ENCODE data around the gene CFAP77.

CFAP77 gene

DNA sequence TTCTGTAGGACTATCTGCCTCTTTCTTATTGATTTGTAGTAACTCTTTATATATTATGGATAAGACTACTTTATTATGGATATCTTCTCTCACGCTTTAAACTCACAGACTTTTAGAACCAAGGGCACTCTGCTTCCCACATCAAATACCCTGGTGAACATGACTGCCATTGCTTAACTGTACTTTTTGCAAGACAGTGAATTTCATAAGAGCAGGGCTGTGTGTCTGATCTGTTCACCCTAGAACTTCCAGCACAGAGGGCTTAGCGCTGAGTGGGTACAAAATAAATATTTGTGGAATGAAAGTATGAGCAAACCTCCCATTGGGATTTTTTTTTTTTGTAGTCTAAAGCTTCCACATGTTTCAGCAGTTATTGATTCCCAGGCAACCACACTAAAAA is 84.8 kb downstream of the CFAP77 start:
- DNase-seq, result no peak

DNA sequence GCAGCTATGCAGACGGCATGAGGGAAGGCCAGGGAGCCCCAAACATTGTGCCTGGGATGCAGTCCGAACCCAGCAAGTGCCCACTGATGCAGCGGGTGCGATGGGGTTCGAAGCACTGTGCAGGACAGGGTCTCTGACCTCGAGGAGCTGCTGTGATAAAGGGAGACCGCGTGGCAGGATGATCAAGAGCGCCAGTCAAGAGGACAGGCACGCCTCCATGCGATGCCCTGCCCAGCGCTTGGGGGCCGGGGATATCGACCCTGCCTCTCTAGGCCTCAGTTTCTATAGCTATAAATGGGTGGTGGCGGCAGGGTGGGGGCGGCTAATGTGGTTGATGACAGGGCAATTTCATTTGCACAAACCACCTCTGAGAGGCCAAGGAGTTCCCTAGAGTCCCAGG is 87.7 kb downstream of the CFAP77 start:
- DNase-seq, result no peak

DNA sequence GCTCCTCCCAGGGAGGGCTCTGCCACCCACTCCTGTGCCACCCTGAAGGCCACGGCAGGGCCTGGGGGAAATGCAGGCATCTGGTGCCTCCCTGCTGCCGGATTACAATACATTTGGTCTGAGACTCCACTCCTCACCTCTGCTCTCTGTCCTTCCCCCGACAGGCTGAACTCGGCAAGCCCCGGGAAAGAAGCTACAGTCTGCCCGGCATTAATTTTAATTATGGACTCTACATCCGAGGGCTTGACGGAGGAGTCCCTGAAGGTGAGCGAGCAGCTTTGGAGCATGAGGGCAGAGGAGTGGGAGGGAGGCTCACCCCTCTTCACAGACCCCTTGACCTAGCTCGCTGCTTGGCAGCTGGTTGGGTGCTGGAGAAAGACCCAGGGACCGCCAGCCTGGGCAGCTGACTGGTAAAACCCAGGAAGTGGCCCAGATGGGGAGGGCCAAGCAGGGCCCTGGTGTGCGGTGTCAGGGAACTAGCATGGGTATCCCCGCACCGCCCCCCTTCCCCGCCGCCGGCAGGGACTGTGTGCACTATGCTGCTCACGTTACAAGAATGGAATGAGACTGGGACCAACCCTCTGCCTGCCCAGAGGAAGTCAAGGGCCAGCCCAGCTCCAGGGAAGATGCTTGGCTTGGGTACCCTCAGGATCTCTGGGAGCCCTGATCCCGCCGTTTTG is 88.7 kb downstream of the CFAP77 start:
- no peak for DNase-seq

DNA sequence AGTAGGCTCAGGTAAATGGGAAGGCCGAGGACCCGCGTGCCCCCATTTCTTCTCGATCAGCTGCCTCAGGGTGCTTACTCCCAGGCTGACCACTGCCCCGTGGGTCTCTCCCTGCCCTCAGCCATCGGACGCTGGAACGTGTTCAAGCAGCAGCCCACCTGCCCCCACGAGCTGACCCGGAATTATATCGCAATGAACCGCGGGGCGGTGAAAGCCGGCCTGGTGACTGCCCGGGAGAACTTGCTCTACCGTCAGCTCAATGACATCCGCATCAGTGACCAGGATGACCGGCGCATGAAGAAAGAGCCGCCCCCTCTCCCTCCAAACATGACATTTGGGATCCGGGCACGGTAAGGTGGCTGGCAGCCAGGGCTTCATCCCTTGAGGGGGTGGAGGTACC is 89.2 kb downstream of the CFAP77 start:
- DNase-seq, result no peak

DNA sequence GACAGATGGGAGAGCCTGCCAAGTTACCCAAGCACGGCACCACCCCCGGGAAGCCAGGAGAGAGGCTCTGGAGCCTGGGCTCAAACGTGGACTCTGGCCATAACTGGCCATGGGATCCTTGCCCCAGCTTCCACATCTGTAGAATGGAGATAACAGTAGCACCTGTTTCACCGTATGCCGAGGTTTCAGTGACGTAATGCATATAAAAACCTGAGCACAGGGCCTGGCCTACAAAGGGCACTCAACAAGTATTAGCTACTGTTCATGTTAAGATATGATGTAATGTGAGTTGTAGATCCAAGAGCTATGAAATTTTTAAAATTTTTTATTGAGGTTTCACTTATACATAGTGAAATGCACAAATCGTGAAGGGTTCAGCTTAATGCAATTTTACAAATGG is 90.2 kb downstream of the CFAP77 start:
- DNase-seq, result no peak

DNA sequence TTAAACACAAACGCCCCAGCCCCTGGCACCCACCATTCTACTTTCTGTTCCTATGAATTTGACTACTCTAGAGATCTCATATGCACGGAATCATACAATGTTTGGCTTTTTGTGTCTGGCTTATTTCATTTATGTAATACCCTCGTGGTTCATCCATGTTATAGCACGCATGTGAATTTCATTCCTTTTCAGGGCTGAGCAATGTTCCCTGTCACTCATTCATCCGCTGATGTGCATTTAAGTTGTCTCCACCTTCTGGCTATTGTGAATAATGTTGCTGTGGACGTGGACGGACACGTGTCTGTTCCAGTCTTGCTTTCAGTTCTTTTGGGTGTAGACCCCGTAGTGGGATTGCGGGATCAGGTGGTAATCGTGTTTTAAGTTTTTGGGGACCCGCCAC is 92.5 kb downstream of the CFAP77 start:
- no peak for DNase-seq

DNA sequence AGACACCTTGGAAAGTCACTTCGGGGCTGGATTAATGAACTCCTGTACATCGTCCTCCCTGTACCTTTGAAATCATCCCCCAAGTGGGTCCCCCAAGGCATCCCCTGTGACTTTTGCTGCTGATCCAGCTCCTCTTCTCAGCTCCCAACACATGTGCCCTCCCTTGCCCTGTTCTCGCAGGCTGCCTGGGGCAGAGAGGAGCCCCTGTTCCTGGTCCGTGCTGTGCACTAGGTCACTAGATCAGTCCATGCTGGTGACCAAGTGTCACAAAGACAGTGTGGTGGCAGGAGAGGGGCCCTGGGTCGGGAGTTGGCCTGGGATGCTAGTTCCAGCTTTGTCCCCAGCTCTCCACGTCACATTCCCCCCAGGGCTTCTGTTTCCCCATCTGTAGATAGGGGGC is 93.1 kb downstream of the CFAP77 start:
- no peak for DNase-seq

DNA sequence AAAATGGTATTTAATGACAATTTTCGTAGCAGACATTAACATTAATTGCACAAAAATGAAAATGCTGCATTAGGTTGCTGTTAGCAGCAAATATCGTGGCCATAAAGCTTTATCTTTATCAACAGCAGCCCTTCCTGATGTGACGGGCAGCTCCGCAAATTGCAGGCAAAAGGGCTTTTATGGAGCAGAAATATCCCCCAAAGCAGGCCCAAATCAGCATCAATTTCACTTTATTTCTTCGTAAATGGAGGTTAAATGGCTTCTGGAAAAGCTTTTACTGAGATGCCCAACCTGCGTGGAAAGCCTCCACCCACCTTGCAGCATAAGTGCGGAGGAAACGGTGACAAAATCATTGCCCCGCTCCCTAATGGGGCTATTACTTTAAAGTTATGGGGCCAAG is 94.5 kb downstream of the CFAP77 start:
- DNase-seq, result no peak

DNA sequence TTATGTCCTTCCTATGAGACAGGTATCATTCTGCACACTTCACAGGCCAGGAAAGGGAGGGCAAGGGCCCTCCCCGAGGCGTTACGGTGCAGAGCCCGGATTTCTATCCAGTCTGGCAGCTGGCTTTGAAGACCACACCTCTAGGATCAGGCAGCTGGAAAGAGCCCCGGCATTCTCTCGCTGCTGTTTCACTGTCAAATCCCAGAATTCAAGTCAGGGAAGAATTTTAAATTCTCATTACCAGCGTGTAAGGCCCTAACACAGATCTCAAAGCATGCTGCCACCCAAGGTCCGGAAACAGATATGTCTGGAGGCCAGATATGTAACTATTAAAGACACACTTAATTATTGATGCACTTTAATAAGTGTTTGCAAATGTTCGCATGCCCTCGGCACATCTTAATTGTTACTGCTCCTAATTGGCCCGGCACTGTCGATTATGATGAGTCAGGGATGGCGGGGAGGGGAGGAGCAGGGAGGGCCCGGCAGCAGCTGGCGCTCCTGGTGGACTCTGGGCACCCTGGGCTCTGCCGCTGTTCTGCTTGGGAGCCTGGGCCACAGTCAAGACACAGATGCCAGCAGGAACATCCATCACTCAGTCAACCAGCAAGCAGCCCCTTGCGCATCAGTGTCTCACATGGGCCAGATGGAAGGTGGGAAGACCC is 96.1 kb downstream of the CFAP77 start:
- DNase-seq, result no peak

DNA sequence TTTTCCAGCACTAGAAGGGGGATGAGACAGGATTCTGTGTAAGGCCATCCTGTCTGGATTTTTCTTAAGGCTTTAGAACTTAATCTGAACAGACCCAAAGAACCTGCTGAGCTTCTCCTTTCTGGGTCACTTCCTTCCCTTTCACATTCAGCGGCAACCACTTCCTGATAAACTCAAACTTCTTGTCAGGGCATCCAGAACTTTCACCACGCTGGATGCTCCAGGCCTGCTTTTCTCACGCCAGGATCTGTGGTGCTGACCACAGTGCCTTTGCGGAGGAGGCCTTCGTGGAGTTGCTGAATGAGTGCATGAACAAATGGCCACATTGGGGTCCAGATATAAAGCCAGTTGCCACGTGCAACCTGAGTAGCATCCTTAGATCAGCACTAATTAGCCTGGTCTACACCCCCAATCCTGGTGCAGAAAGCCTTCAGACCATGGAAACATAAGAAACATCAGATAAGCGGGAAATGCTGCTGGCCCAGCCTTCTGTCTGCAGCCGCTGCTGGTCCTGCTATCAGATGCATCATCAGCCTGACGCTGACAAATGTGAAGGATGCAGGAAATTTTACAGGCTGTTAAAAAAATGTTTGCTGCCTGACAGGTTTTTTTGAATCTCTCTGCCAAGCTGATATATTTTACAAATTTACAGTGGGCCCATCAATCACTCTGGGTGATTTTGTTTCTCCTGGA is 97.1 kb downstream of the CFAP77 start:
- no peak for DNase-seq

DNA sequence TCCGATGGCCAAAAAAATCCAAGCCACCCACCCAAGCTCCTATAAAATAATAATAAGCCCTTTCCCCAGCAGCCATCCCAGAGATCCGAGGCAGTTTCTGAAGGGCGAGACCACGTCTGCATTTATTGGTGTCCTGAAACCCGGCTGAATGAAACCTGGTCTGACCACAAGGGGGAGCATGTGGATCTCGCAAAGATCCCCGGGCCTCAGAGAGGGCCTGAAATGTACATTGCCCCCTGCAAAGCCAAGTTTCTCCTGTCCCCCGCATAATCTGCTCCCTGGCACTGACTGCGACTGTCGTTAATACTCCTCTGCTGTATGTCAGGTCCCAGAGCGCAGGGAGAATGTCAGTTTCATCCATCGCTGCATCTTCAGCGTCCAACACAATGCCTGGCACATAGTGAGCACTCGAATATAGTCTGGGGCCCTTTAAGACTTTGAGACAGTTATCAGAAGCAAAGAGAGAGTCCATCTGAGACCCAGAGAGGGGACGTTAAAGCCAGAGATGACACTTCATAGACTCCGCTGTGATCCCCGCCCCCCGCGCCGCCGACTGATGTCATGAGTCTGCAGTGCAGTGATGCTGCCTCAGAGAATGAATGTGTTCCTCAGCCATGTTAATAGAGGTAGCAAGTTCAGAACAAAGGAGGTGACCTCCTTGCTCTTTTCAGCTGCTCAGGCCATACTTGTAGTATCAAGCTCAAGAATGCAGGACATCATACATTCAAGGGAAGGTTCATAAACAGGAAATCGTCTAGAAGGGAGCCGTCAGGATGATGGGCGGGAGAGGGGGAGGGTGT is 97.9 kb downstream of the CFAP77 start:
- DNase-seq, result peak; percentile 42

DNA sequence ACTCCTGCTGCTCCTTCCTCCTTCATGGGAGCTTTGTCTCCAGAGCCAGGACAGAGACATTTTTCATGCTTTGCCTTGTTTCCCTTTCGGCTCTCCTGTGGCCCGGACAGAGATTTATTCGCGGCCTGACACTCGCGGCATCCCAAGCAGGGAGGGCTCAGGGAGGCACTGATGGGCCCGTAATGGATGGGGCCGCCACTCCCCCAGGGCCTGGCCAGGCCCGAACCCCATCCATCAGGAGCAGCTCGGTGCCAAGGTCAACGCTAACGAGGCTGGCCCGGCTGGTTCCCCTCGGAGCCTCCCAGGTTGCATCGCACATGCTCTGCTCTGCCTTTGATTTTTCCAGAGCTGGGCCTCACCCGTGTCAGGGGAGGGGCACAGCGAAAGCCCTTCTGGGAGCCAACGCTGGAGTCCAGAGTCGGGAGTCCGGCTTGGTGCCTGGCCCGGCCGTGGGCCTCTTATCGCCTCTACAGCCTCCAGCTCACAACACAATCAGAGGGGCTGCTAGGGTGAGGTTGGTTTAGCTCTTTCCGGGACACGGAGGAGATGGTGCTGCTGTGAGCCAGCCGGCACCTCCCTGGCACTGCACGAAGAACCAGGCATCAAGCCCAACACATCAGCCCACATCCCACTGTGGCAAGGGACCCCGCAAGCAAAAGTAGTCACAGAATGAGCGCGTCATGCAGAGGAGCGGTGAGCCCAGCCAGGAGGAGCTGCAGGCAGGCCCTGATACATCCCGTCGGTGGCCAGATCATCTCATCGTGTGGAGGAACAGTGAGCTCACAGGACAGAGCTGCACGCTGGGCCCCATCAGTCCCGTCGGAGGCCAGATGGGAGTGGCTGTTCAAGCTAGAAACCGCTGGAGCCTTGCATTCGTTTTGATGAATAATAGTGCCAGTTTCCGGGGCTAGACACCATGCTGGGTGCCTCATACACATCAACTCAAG is 100.2 kb downstream of the CFAP77 start:
- no peak for DNase-seq

DNA sequence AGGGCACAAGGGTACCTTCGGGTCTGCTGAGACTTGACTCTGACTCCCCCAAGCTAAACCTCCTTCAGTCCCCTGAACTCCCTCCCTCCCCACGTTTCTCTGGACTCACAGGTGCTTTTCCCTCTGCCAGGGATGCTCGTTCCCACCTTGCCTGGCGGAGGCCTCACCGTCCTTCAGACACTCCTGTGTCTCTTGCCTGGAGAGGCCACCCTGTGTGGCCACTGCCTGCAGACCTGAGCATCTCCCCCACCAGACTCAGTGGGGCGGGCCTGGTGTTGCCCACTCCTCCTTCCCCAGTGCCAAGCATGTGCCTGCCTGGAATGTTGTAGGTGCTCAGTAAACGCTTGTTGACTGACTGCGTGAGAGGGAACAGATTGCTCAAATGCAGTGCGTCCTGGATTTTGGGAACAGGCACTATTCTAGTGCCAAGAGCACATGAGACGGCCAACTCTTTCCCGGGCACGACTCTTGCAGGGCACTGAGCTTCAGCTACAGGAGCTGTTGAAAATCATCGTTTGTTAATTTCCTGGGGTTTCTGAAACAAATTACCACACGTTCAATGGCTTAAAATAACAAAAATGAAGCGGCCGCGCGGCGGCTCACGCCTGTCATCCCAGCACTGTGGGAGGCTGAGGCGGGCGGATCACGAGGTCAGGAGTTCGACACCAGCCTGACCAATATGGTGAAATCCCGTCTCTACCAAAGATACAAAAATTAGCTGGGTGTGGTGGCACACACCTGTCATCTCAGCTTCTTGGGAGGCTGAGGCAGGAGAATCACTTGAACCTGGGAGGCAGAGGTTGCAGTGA is 101.4 kb downstream of the CFAP77 start:
- DNase-seq, result no peak

DNA sequence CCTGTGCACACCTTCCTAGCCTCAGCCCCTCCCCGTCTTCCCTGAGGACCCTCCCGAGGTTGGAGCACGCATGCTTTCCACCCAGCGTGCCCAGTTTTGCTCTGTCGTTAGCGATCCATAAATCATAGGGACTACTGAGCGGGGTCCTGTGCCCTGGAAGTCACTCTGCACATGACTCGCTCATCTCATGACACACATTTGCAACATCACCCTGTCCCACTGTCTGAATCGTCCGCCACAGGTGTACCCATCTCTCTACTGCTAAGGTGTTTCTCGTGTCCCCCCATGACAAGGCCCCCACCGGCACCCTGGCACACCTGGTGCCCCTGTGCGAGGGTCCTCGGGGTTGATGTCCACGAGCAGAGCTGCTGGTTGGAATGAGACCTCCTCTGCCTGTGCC is 103.4 kb downstream of the CFAP77 start:
- no peak for DNase-seq

DNA sequence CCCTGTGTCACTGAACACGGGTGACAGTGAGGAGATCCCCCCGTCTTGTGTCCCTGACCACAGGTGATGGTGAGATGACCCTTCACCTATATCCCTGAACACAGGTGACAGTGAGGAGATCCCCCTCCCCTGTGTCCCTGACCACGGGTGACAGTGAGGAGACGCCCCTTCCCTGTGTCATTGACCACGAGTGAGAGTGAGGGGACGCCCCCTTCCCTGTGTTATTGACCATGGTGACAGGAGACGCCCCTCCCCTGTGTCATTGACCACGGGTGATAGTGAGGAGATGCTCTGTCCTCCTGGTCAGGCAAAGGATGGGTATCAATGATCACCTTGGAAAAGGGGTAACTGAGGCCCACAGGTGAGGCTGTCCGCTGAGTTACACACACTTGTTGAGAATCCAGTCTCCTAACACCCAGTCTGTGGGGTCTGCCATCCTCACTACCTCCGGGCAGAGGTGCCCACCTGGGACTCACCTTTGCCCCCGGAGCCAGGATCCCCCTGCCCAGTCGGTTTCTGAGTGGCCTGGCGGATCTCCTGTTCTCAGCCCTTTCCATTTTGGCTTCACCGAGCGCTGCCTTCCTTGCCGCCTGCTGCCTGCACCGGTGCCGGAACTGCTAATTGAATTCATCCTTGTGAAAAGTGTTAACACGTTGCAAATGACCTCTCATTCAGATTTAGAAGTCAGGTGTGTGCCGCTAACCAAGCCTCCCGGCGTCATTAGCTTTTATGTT is 104.2 kb downstream of the CFAP77 start:
- no peak for DNase-seq

DNA sequence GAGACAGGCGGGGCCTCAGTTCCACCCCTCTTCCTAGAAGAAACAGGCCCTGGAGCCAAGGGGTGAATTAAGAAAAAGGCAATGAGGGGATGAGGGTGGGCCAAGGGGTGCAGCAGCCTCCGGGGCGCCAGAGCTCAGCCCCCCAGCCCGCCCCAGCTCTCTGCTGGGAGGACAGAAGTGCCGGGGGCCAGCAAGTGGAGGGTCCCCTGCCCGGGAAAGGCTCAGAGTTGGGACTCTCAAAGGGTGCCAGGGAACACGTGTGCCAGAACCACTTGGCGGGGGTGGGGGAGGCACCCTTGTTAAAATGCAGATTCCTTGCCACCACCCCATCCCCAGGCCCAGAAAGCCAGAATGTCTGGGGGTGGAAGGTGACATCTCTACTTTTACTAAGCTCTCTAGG is 104.8 kb downstream of the CFAP77 start:
- DNase-seq, result no peak

DNA sequence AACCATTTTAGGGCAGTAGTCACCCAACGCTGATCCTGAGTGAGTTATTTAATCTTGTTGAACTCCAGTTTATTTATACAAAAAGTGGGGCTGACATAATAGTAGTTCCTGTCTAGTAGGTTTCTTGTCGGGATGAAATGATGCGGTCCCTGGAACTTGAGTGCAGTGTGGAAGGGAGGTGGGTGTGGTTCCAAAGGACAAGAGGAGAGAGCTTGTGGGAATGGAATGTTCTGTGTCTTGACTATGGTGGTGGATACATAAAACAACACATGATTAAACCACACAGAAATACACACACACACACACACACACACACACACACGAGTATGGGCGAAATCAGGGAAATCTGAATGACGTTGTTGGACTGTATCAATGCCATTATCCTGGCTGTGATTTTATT is 106.3 kb downstream of the CFAP77 start:
- DNase-seq, result no peak

DNA sequence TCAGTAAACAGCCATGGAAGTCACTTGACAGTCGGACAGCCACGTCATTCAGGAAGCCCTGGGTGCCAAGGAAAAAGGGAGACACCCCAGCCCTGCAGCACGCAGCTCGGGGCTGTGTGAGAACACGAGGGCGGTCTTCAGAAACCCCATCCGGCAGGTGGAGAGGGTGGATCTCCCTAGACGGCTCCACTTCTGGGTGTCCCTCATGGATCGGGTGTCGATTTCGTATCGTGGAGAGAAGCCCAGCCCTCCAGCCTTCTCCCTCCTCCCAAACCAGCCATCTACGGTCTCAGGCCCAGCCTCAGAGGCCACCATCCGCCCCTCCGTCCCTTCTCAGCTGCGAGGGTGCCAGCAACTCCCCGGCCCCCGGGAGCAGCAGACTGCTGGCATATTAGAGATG is 106.9 kb downstream of the CFAP77 start:
- no peak for DNase-seq

DNA sequence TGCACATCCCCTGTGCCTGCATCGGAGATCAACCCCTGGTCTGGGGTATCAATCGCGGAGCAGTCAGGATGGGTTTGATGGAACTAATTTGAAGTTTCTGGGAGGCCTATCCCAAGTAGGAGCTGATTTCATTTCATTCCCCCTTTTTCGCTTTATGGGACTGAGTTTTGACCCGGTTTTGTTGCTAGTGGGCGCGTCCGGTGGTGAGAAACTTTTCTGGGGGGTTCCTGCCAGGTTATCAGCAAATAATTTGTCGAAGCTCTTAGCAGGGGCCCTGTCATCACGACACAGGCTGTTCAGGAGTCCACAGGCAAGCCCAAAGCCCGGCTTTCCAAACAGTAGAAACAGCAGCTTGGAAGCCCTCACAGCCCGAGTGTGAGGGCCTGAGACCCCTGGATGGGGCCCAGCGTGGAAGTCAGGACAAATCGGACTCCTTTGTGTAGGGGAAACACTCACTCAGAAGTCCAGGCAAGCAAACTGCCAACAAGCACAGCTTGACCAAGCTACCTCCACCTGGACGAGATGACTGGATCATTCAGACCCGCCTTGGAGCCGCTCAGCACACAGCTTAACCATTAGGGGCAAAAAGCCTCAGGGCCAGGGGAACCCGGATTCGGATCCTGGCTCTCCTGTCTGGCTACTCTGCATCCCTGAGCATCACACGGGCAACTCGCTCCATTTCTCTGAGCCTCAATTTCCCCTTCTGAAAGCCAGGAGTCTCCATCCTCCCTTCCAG is 108.0 kb downstream of the CFAP77 start:
- no peak for DNase-seq

DNA sequence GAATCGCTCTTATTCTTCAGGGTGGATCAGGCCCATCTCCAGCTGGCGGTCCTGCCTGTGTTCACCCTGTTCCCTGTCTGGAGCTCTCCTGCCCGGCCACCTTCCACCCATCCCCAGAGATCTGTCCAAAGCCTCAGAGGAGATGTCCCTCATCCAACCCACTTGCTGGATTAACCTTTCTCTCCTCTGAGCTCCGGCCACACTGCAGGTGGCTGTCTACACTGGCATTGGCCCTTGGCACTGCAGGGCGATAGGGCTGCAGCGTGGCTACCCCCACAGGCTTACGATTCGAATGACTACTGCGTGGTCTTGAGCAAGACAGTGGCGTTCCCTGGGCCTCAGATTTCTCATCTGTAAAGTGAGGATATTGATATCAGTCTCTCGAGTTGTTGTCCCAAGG is 108.6 kb downstream of the CFAP77 start:
- no peak for DNase-seq
